Fibroblast of skin of abdomen (primary cell): ENCODE data around the gene CTPS1.

Source experiments
- DNase-seq: peaks from one replicate; pipeline ENCODE4 v3.0.0-alpha.2; 2013

CTPS1 gene

DNA sequence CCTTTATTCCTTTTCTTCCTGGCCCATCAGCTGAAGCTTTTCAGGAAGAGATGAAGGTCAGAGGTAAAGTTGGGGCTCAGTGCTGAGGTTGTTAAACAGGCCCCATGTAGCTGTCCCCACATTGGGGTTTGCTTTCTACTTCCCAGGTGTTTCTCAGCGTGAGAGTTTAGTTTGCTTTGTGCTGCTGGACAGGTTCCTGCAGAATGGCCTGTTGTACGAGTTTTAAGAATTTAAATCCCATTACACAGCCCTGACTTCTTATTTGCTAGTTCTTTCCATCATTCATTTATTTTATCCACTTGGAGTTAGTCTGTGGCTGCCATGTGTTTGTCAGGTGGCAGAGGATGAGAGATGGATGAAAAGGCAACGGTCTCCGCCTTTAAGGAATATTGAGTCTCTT, 19.2 kb downstream of the CTPS1 start:
- DNase-seq = no peak

DNA sequence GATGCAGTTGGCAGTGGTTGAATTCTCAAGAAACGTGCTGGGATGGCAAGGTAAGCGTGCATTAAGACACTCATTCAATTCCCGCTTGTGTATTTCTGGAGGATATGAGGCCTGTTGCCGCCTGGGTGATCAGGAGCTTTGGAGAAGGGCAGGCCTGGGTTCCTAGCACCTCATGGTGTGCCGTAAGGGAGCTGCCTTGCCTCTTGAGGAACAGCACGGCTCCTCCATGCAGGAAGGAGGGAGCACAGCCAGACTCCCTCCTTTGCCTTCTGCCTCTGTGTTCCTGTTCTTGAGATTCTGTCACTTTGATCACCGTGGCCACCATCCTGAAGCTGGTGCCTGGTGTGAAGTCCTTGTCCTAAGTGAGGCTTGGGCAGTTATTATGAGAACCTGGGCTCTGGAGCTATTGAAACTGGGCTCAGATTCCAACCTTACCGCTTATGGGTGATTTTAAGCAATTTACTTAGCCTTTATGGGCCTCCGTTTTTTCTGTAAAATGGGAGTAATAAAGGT, 23.7 kb downstream of the CTPS1 start:
- DNase-seq = no peak

- peak; percentile 100 for DNase-seq
Measured at GRCh38 chr1:41003640-41004220, 24.2 kb downstream of the CTPS1 start.

DNA sequence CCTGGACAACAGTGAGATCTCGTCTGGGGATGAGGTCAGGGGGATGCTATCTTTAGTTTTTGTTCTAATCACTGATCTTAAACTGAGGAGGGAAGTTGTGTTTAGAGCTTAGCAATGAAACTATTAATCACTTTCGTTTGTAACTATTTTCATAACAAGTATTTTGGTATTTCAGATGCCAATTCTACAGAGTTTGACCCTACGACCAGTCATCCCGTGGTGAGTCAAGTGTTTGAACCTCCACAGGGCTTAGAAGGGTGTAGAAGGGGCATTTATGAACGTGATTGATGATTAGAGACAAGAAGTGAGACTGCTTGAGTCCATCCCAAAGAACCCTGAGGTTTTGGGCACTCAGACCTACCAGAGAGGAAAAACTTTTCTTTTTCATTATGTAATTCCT, 26.4 kb downstream of the CTPS1 start:
- DNase-seq = no peak

DNA sequence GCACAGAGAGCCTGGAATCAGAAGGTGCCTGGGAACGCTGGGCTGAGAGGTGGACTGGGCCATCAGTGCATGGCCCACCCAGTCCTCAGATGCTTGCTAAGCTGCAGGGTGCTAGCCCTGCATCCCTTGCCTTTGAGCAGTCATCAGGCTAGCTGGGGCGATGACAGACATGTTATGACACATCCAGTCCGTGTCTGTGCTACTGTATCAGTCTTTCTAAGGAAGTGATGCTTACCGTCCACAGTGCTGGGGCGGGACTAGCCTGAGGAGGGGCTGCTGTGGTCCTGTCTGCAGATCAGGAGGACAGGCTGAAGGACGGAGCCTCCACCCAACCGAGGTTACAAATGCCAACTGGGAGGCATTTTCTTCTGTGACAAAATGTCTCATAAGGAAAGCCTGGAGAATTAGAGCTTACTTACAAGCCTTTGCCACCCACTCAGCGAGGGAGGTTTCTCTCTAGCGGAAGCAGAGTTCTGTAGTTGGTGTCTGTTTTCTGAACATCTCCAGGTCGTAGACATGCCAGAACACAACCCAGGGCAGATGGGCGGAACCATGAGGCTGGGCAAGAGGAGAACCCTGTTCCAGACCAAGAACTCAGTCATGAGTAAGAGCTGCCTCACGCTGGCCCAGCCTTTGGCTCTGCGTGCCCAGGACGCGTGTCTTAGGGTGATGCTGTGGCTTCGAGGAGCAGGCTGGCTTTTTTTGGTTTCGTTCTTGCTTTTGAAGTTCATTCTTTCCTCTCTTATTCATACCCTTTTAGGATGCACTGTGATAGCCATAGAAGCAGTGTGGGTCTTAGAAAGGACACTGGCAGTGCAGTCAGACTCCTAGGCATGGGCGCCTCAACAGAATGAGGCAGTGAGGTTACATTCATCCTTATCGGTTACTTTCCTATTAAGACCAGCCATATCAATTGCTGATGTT, 27.7 kb downstream of the CTPS1 start:
- DNase-seq = peak; percentile 33

DNA sequence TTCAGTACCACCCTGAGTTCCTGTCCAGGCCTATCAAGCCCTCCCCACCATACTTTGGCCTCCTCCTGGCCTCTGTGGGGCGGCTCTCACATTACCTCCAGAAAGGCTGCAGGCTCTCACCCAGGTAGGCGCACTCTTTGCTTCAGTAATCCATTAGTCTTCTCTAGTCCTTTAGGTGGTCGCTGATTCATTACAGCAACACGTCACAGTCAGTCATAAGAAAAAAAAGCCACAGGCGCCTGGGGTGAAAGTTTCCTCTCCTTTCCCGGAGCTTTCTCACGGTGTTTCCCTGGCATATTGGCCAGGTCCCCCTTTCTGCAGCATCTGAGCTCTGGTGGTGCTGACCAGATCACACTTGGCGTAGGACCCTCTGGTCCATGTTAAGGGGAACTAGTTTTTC, 30.0 kb downstream of the CTPS1 start:
- no peak for DNase-seq

GRCh38 chr1:41010345-41010744, 30.8 kb downstream of the CTPS1 start:
- DNase-seq = no peak

DNA sequence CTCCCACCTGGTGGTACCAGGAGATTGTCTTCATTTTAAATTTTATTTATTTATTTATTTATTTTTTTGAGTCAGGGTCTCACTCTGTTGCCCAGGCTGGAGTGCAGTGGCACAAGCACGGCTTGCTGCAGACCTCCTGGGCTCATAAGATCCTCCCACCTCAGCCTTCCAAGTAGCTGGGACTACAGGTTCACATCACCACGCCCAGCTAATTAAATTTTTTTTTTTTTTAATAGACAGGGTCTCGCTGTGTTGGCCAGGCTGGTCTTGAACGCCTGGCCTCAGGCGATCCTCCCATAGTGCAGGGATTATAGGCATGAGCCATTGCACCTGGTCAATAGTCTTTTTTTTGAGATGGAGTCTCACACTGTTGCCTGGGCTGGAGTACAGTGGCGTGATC, 33.5 kb downstream of the CTPS1 start:
- no peak for DNase-seq

- no peak for DNase-seq
Measured at GRCh38 chr1:41013796-41014195, 34.3 kb downstream of the CTPS1 start.

DNA sequence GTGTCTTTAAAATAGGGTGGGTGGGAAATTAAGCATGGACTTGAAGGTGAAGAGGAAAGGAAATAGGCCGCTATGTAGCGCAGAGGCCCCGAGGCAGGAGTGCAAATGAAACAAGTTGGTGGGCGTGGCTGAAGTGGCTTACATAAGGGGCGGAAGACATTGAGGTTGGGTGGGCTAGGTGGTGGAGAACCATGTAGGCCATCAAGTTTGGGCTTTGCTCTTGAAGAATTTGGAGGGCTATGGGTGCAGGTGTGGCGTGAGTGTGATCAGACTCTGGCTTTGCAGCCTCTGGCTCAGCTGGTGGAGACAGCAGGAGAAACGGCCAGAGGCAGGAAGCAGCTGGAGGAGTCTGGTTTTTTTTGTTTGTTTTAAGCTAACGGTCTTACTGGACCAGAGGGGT, 35.4 kb downstream of the CTPS1 start:
- DNase-seq = no peak

DNA sequence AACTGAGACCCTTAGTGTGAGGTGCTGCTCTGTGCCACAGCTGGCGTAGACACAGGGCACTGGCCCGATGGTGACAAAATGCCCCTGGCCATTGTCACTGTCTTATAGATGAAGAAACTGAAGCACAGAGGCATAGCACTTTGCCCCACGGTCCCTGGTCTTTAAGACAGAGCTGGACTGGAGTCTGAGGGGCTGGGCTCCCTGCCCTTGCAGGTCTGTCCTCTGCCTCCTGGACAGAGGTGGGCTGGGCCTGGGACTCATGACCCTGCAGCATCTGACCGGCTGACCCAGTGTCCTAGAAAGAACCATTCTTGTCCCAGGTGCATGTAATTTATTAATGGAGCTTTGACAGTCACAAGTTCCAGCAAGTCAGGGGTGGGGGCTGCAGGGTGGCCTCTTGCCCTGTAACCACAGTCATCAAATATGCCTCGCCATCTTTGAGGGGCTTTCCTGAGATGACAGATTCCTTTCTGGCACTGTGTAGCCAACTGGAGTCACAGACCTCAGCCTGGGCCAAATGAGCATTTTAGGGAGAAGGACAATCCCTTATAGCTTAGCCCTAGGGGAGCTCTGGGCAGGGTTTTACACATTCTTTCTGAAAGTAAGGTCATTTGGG, 35.9 kb downstream of the CTPS1 start:
- no peak for DNase-seq

DNA sequence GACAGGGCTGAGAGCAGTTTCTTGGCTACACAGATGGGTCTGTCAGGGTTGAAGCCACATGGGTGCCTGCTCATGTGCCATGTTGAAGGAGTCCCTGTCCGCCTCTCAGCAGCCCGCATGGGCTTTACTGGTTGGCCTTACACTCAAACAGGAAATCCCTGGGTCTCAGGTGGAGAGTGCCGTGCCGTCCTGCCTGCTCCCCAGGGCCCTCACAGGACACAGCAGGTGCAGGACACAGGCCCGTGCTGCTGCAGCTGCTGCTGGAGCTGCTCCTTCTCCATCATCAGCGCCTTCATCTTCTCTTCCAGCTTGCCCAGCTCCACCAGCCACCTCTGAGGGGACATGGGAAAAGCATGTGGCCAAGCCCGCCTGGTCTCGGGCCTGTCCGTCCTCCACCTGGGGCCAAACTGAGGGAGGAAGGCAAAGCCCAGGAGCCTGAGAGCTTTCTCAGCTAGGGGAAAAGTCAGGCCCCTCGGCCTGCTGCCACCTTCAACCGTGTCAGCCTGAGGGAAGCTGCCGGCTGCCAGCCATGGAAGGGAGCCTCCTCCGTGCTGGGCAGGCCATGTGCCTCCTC, 36.5 kb downstream of the CTPS1 start:
- no peak for DNase-seq

DNA sequence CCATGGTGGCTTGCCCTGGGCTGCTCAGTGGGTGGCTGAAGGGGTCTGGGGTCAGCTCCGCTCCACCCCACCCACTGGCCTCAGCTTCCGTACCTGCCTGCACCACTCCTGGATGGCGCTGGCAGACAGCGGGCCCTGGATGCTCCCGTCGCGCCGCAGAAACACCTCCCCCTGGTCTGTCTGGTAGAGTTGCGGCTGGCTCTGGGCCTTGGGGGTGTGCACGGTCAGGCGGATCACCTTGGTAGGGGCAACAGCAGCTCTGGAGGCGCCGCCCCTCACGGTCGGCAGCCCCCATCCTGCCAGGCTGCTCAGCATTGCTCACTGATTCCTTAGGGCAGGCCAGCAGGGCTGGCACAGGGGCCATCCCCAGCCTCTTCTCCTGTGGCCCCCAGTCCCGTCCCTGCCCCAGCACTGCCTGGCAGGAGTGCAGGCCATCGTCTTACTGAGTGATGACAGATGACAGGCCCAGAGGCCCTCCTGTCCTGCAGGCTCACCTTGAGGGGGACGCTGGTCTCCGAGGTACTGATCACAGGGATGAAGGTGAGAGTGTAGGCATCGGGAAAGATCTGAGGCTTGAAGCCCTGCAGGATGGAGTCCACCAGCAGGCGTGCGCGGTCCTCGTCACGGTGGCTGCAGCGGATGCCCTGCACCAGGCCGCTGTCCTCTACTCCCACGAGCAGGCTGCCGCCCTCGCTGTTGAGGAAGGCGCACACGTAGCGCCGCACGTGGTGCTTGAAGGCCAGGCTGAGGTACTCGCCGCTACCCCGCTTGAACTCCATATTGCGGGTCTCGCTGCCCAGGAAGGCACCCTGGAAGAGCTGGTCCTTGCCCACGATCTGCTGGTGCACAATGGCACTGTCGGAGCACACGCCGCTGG, 37.9 kb downstream of the CTPS1 start:
- no peak for DNase-seq

- DNase-seq = no peak
Measured at GRCh38 chr1:41018018-41018410, 38.5 kb downstream of the CTPS1 start.

- no peak for DNase-seq
Measured at GRCh38 chr1:41019353-41019745, 39.9 kb downstream of the CTPS1 start.

DNA sequence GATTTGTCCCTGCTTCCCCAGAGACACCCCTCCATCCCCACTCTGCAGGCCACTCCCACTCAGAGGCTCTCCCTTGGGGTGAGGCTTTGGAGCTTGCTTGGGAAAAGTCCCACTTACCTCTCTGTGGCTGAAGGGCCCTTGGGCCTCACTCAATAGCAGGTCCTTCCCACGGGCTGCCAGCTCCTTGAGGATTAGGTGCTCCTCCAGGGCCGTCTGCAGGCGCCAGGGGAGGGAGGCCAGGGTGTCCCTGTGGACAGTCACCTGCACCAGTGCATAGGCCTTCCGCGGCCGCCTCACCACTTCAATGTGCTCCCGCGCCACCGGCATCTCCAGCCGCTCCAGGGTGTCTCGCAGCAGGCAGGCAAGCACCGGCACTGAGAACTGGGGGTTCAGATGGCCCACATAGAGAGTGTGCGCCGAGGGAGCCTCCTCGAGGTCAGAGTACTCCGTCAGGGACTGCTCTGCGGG, 40.6 kb downstream of the CTPS1 start:
- no peak for DNase-seq

GRCh38 chr1:41020654-41021053, 41.2 kb downstream of the CTPS1 start:
- DNase-seq = no peak

GRCh38 chr1:41021526-41022308, 42.2 kb downstream of the CTPS1 start, which contains the start of gene SLFNL1:
SLFNL1 (minus strand) TSS chr1:41021725; CDS start chr1:41020660, 1,065 bp downstream.
- peak; percentile 31 for DNase-seq

GRCh38 chr1:41022424-41022823, 42.9 kb downstream of the CTPS1 start:
- no peak for DNase-seq

- no peak for DNase-seq
Measured at GRCh38 chr1:41023279-41023990, 43.9 kb downstream of the CTPS1 start.
